Hematopoietic multipotent progenitor cell treated with erythropoietin and hydrocortisone succinate and interleukin-3 and kit ligand, for 15 days (in vitro differentiated cells): ENCODE measurements around the gene ATP11B.

Experiments used
- DNase-seq: peaks from one replicate; pipeline ENCODE4 v3.0.0-alpha.2; 2015; ENCODE audit warnings: low spot score

The ATP11B gene

GRCh38 chr3:182910936-182911781 is 117.9 kb downstream of the ATP11B start:
- no peak for DNase-seq

- no peak for DNase-seq
These were observed 118.4 kb downstream of the ATP11B start for GRCh38 chr3:182911782-182912111.

- DNase-seq: peak; percentile 44
These were observed 119.2 kb downstream of the ATP11B start for GRCh38 chr3:182912474-182912873.

GRCh38 chr3:182913889-182914288 is 120.6 kb downstream of the ATP11B start:
- no peak for DNase-seq

GRCh38 chr3:182914341-182914740 is 121.0 kb downstream of the ATP11B start:
- no peak for DNase-seq

GRCh38 chr3:182917134-182917533 is 123.8 kb downstream of the ATP11B start:
- DNase-seq: peak; percentile 37

- no peak for DNase-seq
These were observed 126.6 kb downstream of the ATP11B start for GRCh38 chr3:182919866-182920357.

- peak; percentile 96 for DNase-seq
These were observed 127.3 kb downstream of the ATP11B start for GRCh38 chr3:182920515-182921084.

- DNase-seq: peak; percentile 87
These were observed 128.5 kb downstream of the ATP11B start for GRCh38 chr3:182921665-182922355.

- no peak for DNase-seq
These were observed 132.1 kb downstream of the ATP11B start for GRCh38 chr3:182925330-182925943.

GRCh38 chr3:182925944-182926337 is 132.6 kb downstream of the ATP11B start:
- no peak for DNase-seq

- DNase-seq: no peak
These were observed 142.5 kb downstream of the ATP11B start for GRCh38 chr3:182935803-182936202.

- no peak for DNase-seq
These were observed 143.1 kb downstream of the ATP11B start for GRCh38 chr3:182936239-182936917.

- no peak for DNase-seq
These were observed 143.6 kb downstream of the ATP11B start for GRCh38 chr3:182936918-182937285.

GRCh38 chr3:182937293-182938051 is 144.2 kb downstream of the ATP11B start:
- DNase-seq: peak; percentile 58

- DNase-seq: no peak
These were observed 147.0 kb downstream of the ATP11B start for GRCh38 chr3:182940266-182940808.

- no peak for DNase-seq
These were observed 148.4 kb downstream of the ATP11B start for GRCh38 chr3:182941719-182942118.

GRCh38 chr3:182947888-182948287 is 154.6 kb downstream of the ATP11B start:
- DNase-seq: peak; percentile 73

GRCh38 chr3:182948305-182948704 is 155.0 kb downstream of the ATP11B start:
- peak; percentile 48 for DNase-seq

- DNase-seq: no peak
These were observed 156.4 kb downstream of the ATP11B start for GRCh38 chr3:182949688-182950087.
